K562 (cell line): ENCODE results near the gene CASTOR1. TPM values are rescaled to one million over a fixed set of nuclear protein-coding genes. Genes with fewer than 3 reads are reported as not detected.

ENCODE experiments used
- FIP1L1 ChIP-seq: fragments of 200-400 bp; formaldehyde crosslinking; IDR thresholded peaks from 2 replicates; pipeline ENCODE4 v1.6.1; 2018; ENCODE audit warnings: mild to moderate bottlenecking, low read depth, low read length; ENCODE audit not compliant: poor library complexity, severe bottlenecking
- GTF2A2 ChIP-seq: IDR thresholded peaks from 2 replicates; pipeline ENCODE4 v1.6.1; 2016; ENCODE audit warnings: mild to moderate bottlenecking, missing genetic modification characterization, missing compliant biosample characterization
- HDAC1 ChIP-seq, 2 experiments: fragments of 450-650 bp; IDR thresholded peaks; 2 replicates each; pipeline ENCODE4 v1.6.1; 2016 to 2017; ENCODE audit warnings: inconsistent platforms in 1 of 2, mild to moderate bottlenecking in 1 of 2, moderate library complexity in 1 of 2
- HSF4 ChIP-seq: fragments of 250-450 bp; sonication (Bioruptor Pico); IDR thresholded peaks from 2 replicates; pipeline ENCODE4 v2.1.2; 2022; ENCODE audit warnings: mild to moderate bottlenecking, moderate library complexity, borderline replicate concordance
- NFIC ChIP-seq: fragments of 450-650 bp; IDR thresholded peaks from 2 replicates; pipeline ENCODE4 v1.6.1; 2017; ENCODE audit warnings: mild to moderate bottlenecking, inconsistent platforms
- NRF1 ChIP-seq, 2 experiments: fragments of 450-650 bp; IDR thresholded peaks in 1 of 2; conservative IDR thresholded peaks in 1 of 2; 2 replicates each; pipeline ENCODE4 v1.6.1; 2014; ENCODE audit warnings: mild to moderate bottlenecking in 2 of 2
- RBM14 ChIP-seq: fragments of 200-400 bp; formaldehyde crosslinking; IDR thresholded peaks from 2 replicates; pipeline ENCODE4 v1.6.1; 2018; ENCODE audit warnings: low read depth, mild to moderate bottlenecking, low read length, moderate library complexity, borderline replicate concordance; ENCODE audit not compliant: insufficient read depth
- TCF3 ChIP-seq: sonication (generic); formaldehyde crosslinking; IDR thresholded peaks from 2 replicates; pipeline ENCODE4 v1.4.0; 2020; ENCODE audit warnings: mild to moderate bottlenecking, missing genetic modification reagents
- ZNF75A ChIP-seq: fragments of 450-650 bp; formaldehyde crosslinking; IDR thresholded peaks from 2 replicates; pipeline ENCODE4 v1.4.0; 2020; ENCODE audit warnings: mild to moderate bottlenecking
- polyA plus RNA-seq, 8 experiments: library from polyadenylated mRNA; depleted of rRNA in 4 of 8; stranded (reverse) in 5 of 8; unstranded in 3 of 8; fragments of >200 nt; fragmentation: Nextera tagmentation in 2 of 8; fragmentation: Illumina TruSeq in 1 of 8; extraction: Ambion mirVana in 2 of 8; extraction: Trizol in 1 of 8; gene quantifications; 2 replicates each; pipeline versions ENCODE4 v1.2.1 to v1.2.3, GENCODE V29; 2011 to 2014; ENCODE audit warnings: inconsistent platforms in 1 of 8, missing spikeins in 1 of 8
- total RNA-seq, 7 experiments: library from RNA; depleted of rRNA in 6 of 7; stranded (reverse); fragments of >200 nt in 6 of 7; fragmentation: Illumina TruSeq in 2 of 7; extraction: Trizol in 2 of 7; gene quantifications; 2 replicates each; pipeline versions ENCODE4 v1.2.1 to v1.2.3, GENCODE V29; 2011 to 2021; ENCODE audit warnings: low replicate concordance in 1 of 7
- TF ChIP-seq, protein P1 (sequence below): fragments of 450-650 bp; IDR thresholded peaks from 2 replicates; pipeline ENCODE4 v1.6.1; 2016; ENCODE audit warnings: low read depth, mild to moderate bottlenecking, moderate library complexity
- TF ChIP-seq, protein P2 (sequence below): fragments of 250-450 bp; sonication (Bioruptor Pico); IDR thresholded peaks from 2 replicates; pipeline ENCODE4 v1.5.0; 2022; ENCODE audit warnings: mild to moderate bottlenecking
- TF ChIP-seq, protein P3 (sequence below): fragments of 250-450 bp; sonication (Bioruptor Pico); IDR thresholded peaks from 2 replicates; pipeline ENCODE4 v1.4.0; 2020; ENCODE audit warnings: mild to moderate bottlenecking, moderate library complexity

CASTOR1 gene
- total and polyA plus RNA-seq, 9 of the 15 experiments (the other 6 are each of a cell fraction or from before 2014, with no cell fraction given), result 0.35 to 2.6 (median 1.1) TPM

- TF ChIP-seq FIP1L1 (no peak), GTF2A2 (no peak), NRF1 (conservative IDR thresholded peaks at IDR 0.05 in 1 of 2, IDR thresholded peaks at IDR 0.05 in 1 of 2) (peak in 1 of 2 experiments; percentile 31; a peak in 1 of 4 replicates), ZNF75A (CRISPR knock-in tag) (no peak), TCF3 (CRISPR knock-in tag) (peak; percentile 52), HSF4 (CRISPR knock-in tag) (no peak), RBM14 (no peak), NFIC (peak; percentile 54), HDAC1 (IDR thresholded peaks at IDR 0.05) (no peak)
- TF ChIP-seq, protein P1, sequence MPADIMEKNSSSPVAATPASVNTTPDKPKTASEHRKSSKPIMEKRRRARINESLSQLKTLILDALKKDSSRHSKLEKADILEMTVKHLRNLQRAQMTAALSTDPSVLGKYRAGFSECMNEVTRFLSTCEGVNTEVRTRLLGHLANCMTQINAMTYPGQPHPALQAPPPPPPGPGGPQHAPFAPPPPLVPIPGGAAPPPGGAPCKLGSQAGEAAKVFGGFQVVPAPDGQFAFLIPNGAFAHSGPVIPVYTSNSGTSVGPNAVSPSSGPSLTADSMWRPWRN, result no peak
- TF ChIP-seq, protein P2, sequence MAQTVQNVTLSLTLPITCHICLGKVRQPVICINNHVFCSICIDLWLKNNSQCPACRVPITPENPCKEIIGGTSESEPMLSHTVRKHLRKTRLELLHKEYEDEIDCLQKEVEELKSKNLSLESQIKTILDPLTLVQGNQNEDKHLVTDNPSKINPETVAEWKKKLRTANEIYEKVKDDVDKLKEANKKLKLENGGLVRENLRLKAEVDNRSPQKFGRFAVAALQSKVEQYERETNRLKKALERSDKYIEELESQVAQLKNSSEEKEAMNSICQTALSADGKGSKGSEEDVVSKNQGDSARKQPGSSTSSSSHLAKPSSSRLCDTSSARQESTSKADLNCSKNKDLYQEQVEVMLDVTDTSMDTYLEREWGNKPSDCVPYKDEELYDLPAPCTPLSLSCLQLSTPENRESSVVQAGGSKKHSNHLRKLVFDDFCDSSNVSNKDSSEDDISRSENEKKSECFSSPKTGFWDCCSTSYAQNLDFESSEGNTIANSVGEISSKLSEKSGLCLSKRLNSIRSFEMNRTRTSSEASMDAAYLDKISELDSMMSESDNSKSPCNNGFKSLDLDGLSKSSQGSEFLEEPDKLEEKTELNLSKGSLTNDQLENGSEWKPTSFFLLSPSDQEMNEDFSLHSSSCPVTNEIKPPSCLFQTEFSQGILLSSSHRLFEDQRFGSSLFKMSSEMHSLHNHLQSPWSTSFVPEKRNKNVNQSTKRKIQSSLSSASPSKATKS (CRISPR knock-in tag), result no peak
- TF ChIP-seq, protein P3, sequence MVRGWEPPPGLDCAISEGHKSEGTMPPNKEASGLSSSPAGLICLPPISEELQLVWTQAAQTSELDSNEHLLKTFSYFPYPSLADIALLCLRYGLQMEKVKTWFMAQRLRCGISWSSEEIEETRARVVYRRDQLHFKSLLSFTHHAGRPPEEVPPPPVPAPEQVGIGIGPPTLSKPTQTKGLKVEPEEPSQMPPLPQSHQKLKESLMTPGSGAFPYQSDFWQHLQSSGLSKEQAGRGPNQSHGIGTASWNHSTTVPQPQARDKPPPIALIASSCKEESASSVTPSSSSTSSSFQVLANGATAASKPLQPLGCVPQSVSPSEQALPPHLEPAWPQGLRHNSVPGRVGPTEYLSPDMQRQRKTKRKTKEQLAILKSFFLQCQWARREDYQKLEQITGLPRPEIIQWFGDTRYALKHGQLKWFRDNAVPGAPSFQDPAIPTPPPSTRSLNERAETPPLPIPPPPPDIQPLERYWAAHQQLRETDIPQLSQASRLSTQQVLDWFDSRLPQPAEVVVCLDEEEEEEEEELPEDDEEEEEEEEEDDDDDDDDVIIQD (CRISPR knock-in tag), result no peak
These were observed 5.1 kb downstream of the CASTOR1 start (continued) for GRCh38 chr22:30284172-30284571.
